CD14-positive monocyte (primary cell): ENCODE measurements around the gene GAPVD1. TPM values are rescaled to one million over a fixed set of nuclear protein-coding genes. Genes with fewer than 3 reads are reported as not detected.
A peak's percentile ranks its signal among the peaks of the same experiment; 100 is the strongest.

Experiments used
- DNase-seq, 3 donors: peaks; one replicate each; pipeline ENCODE4 v3.0.0-alpha.2; 2011 to 2022
- H2AFZ ChIP-seq: 2 replicates; pipeline ENCODE4 v1.6.0; 2012; ENCODE audit warnings: mild to moderate bottlenecking, low read depth, low read length, inconsistent platforms; ENCODE audit not compliant: insufficient read depth, poor library complexity, severe bottlenecking
- H3K27ac ChIP-seq, 2 donors: 1 replicate in 1 of 2; 2 replicates in 1 of 2; pipeline ENCODE4 v1.5.1; 2012 to 2013; ENCODE audit warnings: low read length in 2 of 2, control low read depth in 1 of 2, inconsistent platforms in 1 of 2, low read depth in 1 of 2, mild to moderate bottlenecking in 1 of 2
- H3K27me3 ChIP-seq, 2 donors: one replicate each; pipeline versions ENCODE4 v1.6.0 to v1.6.1; 2011 to 2013; ENCODE audit warnings: low read length in 2 of 2; ENCODE audit not compliant: control insufficient read depth in 2 of 2, insufficient read depth in 2 of 2
- H3K36me3 ChIP-seq, 2 donors: replicated peaks in 1 of 2; 1 replicate in 1 of 2; 2 replicates in 1 of 2; pipeline versions ENCODE4 v1.5.1 to v1.6.1; 2012 to 2013; ENCODE audit warnings: low read length in 2 of 2, control low read depth in 1 of 2, inconsistent platforms in 1 of 2, mild to moderate bottlenecking in 1 of 2; ENCODE audit not compliant: insufficient read depth in 2 of 2, control insufficient read depth in 1 of 2
- H3K4me1 ChIP-seq, 2 donors: 1 replicate in 1 of 2; 2 replicates in 1 of 2; pipeline versions ENCODE4 v1.5.1 to v1.6.1; 2012 to 2013; ENCODE audit warnings: low read length in 2 of 2, control low read depth in 1 of 2, inconsistent platforms in 1 of 2, mild to moderate bottlenecking in 1 of 2, moderate library complexity in 1 of 2; ENCODE audit not compliant: insufficient read depth in 2 of 2, control insufficient read depth in 1 of 2
- H3K4me2 ChIP-seq: replicated peaks from 2 replicates; pipeline ENCODE3; 2012; ENCODE audit warnings: low read length, moderate library complexity, mild to moderate bottlenecking; ENCODE audit not compliant: poor library complexity, severe bottlenecking; ENCODE audit errors: extremely low read depth
- H3K4me3 ChIP-seq, 3 experiments: fragments of 200-600 bp in 1 of 3; sonication (generic) in 1 of 3; replicated peaks in 1 of 3; 1 replicate in 2 of 3; 2 replicates in 1 of 3; pipeline ENCODE4 v1.5.1; 2011 to 2013; ENCODE audit warnings: low read length in 3 of 3, mild to moderate bottlenecking in 3 of 3, control low read depth in 2 of 3, low read depth in 2 of 3, inconsistent platforms in 1 of 3, moderate library complexity in 1 of 3
- H3K79me2 ChIP-seq: 2 replicates; pipeline ENCODE4 v1.6.0; 2012; ENCODE audit warnings: mild to moderate bottlenecking, control low read depth, inconsistent platforms, low read length, moderate library complexity; ENCODE audit not compliant: insufficient read depth
- H3K9ac ChIP-seq: 2 replicates; pipeline ENCODE4 v1.6.0; 2017; ENCODE audit warnings: low read length, mild to moderate bottlenecking; ENCODE audit not compliant: insufficient read depth, poor library complexity, severe bottlenecking
- H3K9me3 ChIP-seq, 2 donors: replicated peaks in 1 of 2; 1 replicate in 1 of 2; 2 replicates in 1 of 2; pipeline versions ENCODE4 v1.5.1 to v1.6.1; 2012 to 2013; ENCODE audit warnings: low read length in 2 of 2, control low read depth in 1 of 2; ENCODE audit not compliant: control insufficient read depth in 1 of 2, insufficient read depth in 1 of 2
- H4K20me1 ChIP-seq: 2 replicates; pipeline ENCODE4 v1.6.0; 2012; ENCODE audit warnings: mild to moderate bottlenecking, low read length, control low read depth, moderate library complexity; ENCODE audit not compliant: insufficient read depth
- H3K27ac Mint-ChIP-seq, 7 donors: one replicate each; pipeline ENCODE4 v1.8.0; 2020; ENCODE audit warnings: mild to moderate bottlenecking in 7 of 7, mixed read lengths in 7 of 7, moderate library complexity in 6 of 7, inconsistent platforms in 2 of 7
- H3K27me3 Mint-ChIP-seq, 3 donors: one replicate each; pipeline ENCODE4 v1.8.0; 2021 to 2022; ENCODE audit warnings: low read depth in 3 of 3, mild to moderate bottlenecking in 3 of 3, mixed read lengths in 3 of 3, moderate library complexity in 3 of 3, inconsistent platforms in 1 of 3
- H3K36me3 Mint-ChIP-seq, 2 donors: one replicate each; pipeline ENCODE4 v1.8.0; 2020; ENCODE audit warnings: mixed read lengths in 2 of 2, inconsistent platforms in 1 of 2, mild to moderate bottlenecking in 1 of 2
- H3K4me1 Mint-ChIP-seq: one replicate; pipeline ENCODE4 v1.8.0; 2020; ENCODE audit warnings: mild to moderate bottlenecking, mixed read lengths
- H3K4me3 Mint-ChIP-seq, 2 donors: one replicate each; pipeline ENCODE4 v1.8.0; 2020; ENCODE audit warnings: mild to moderate bottlenecking in 2 of 2, mixed read lengths in 2 of 2, moderate library complexity in 1 of 2
- H3K9me3 Mint-ChIP-seq, 7 donors: one replicate each; pipeline ENCODE4 v1.8.0; 2020 to 2022; ENCODE audit warnings: mixed read lengths in 7 of 7, mild to moderate bottlenecking in 6 of 7, moderate library complexity in 6 of 7, inconsistent platforms in 2 of 7
- CTCF ChIP-seq: fragments of 200-600 bp; IDR thresholded peaks from one replicate; pipeline ENCODE4 v1.8.0; 2022; ENCODE audit warnings: antibody characterized with exemption, mild to moderate bottlenecking
- WGBS: methylation state at CpG from one replicate; pipeline ENCODE4 v1.1.5; 2013; ENCODE audit warnings: missing lambda C conversion rate; ENCODE audit not compliant: insufficient coverage; 5-methylcytosine and 5-hydroxymethylcytosine counted together
- intact Hi-C, 2 donors: fragments of 100-400 bp; cut with micrococcal nuclease; formaldehyde crosslinking; loops; one replicate each; pipeline versions ENCODE4 v1.15.0 to v1.15.1; 2023
- polyA plus RNA-seq, 3 donors: library from polyadenylated mRNA; depleted of rRNA in 1 of 3; unstranded in 2 of 3; stranded (reverse) in 1 of 3; fragments of 300-500 nt in 2 of 3; fragments of >200 nt in 1 of 3; fragmentation: Illumina TruSeq in 2 of 3; gene quantifications; 1 replicate in 2 of 3; 2 replicates in 1 of 3; pipeline ENCODE4 v1.2.3, GENCODE V29; 2012 to 2021

GAPVD1 gene
- polyA plus RNA-seq, 3 donors: 18.7 to 49.2 (median 30.5) TPM

- H3K4me1 ChIP-seq: peaks cover 8 to 15% of the 10 kb centered on the region in 2 donors
- no peak overlapping the region for H3K4me3 ChIP-seq
- H3K36me3 ChIP-seq: no peaks in the 10 kb centered on the region
- H2AFZ ChIP-seq: no peak overlapping the region
- no peak overlapping the region for H3K4me2 ChIP-seq
- Mint-ChIP-seq H3K9me3 (peaks cover 0 to 6% (median 1%) of the 10 kb centered on the region in 7 donors), H3K4me3 (no peak overlapping the region), H3K4me1 (peaks cover 20% of the 10 kb centered on the region), H3K27me3 (peaks cover 20 to 31% (median 24%) of the 10 kb centered on the region in 3 donors), H3K27ac (peak overlapping the region in 1 of 7 donors; percentile 5), H3K36me3 (peaks cover 0 to 3% of the 10 kb centered on the region in 2 donors)
- WGBS: 79% methylated on average over 8 of the region's 10 CpGs
- no peak for DNase-seq
- H3K27ac ChIP-seq: no peak overlapping the region
- no peak overlapping the region for H3K9ac ChIP-seq
- peaks cover 0 to 17% of the 10 kb centered on the region in 2 donors for H3K27me3 ChIP-seq
- no peaks in the 10 kb centered on the region for H4K20me1 ChIP-seq
- no peak for TF ChIP-seq CTCF
- H3K9me3 ChIP-seq: no peaks in the 10 kb centered on the region
- intact Hi-C loops: no loop called here
- H3K79me2 ChIP-seq: no peaks in the 10 kb centered on the region
Measured at GRCh38 chr9:125412166-125412565, 150.5 kb downstream of the GAPVD1 start.

- peaks cover 0 to 6% (median 0%) of the 10 kb centered on the region in 7 donors for H3K9me3 Mint-ChIP-seq
- no peak overlapping the region for H3K4me3 Mint-ChIP-seq
- H3K36me3 ChIP-seq: no peaks in the 10 kb centered on the region
- no peak overlapping the region for H3K9ac ChIP-seq
- peaks cover 2 to 3% of the 10 kb centered on the region in 2 donors for H3K4me1 ChIP-seq
- H4K20me1 ChIP-seq: no peaks in the 10 kb centered on the region
- H2AFZ ChIP-seq: no peak overlapping the region
- no peak overlapping the region for H3K4me3 ChIP-seq
- no peak overlapping the region for H3K4me2 ChIP-seq
- TF ChIP-seq CTCF: no peak
- peaks cover 10% of the 10 kb centered on the region for H3K4me1 Mint-ChIP-seq
- no peak overlapping the region for H3K27ac Mint-ChIP-seq
- peaks cover 10 to 16% (median 15%) of the 10 kb centered on the region in 3 donors for H3K27me3 Mint-ChIP-seq
- intact Hi-C loops: no loop called here
- peaks cover 0 to 9% of the 10 kb centered on the region in 2 donors for H3K27me3 ChIP-seq
- no peaks in the 10 kb centered on the region for H3K36me3 Mint-ChIP-seq
- H3K27ac ChIP-seq: no peak overlapping the region
- no peaks in the 10 kb centered on the region for H3K9me3 ChIP-seq
- no peaks in the 10 kb centered on the region for H3K79me2 ChIP-seq
- DNase-seq: no peak
- WGBS: 96% methylated on average over 7 of the region's 8 CpGs
Measured at GRCh38 chr9:125413579-125413978, 152.0 kb downstream of the GAPVD1 start.
